K562 (cell line): ENCODE data around the gene SMG9. TPM values are rescaled to one million over a fixed set of nuclear protein-coding genes. Genes with fewer than 3 reads are reported as not detected.
A peak's percentile ranks its signal among the peaks of the same experiment; 100 is the strongest.

Experiments used
- CBFA2T3 ChIP-seq: fragments of 450-650 bp; IDR thresholded peaks from 2 replicates; pipeline ENCODE4 v1.6.1; 2017
- CHCHD3 ChIP-seq: fragments of 250-450 bp; sonication (Bioruptor Pico); IDR thresholded peaks from 2 replicates; pipeline ENCODE4 v2.1.2; 2022; ENCODE audit warnings: mild to moderate bottlenecking
- ERF ChIP-seq: fragments of 450-650 bp; formaldehyde crosslinking; IDR thresholded peaks from 2 replicates; pipeline ENCODE4 v1.4.0; 2020; ENCODE audit warnings: mild to moderate bottlenecking, mixed read lengths
- FOXJ3 ChIP-seq: sonication (generic); formaldehyde crosslinking; IDR thresholded peaks from 2 replicates; pipeline ENCODE4 v1.4.0; 2020; ENCODE audit warnings: mild to moderate bottlenecking, missing genetic modification reagents
- GABPB1 ChIP-seq: sonication (generic); formaldehyde crosslinking; IDR thresholded peaks from 2 replicates; pipeline ENCODE4 v1.8.0; 2022; ENCODE audit warnings: mild to moderate bottlenecking, missing genetic modification reagents
- GATAD2B ChIP-seq: fragments of 450-650 bp; IDR thresholded peaks from 2 replicates; pipeline ENCODE4 v1.6.1; 2017; ENCODE audit warnings: mild to moderate bottlenecking, borderline replicate concordance
- RAD21 ChIP-seq, 2 experiments: fragments of 250-450 bp in 1 of 2; fragments of 450-650 bp in 1 of 2; sonication (Bioruptor Pico) in 1 of 2; formaldehyde crosslinking in 1 of 2; IDR thresholded peaks in 1 of 2; conservative IDR thresholded peaks in 1 of 2; 2 replicates each; pipeline versions ENCODE4 v1.4.0 to v1.8.0; 2020 to 2022; ENCODE audit warnings: mild to moderate bottlenecking in 2 of 2, moderate library complexity in 1 of 2
- RBBP5 ChIP-seq: fragments of 200-600 bp; sonication (generic); IDR thresholded peaks from 2 replicates; pipeline ENCODE4 v1.6.1; 2012; ENCODE audit warnings: borderline replicate concordance, mild to moderate bottlenecking, low read length, control low read depth, inconsistent platforms; ENCODE audit not compliant: insufficient read depth, poor library complexity, severe bottlenecking
- SIN3B ChIP-seq: fragments of 450-650 bp; IDR thresholded peaks from 2 replicates; pipeline ENCODE4 v1.6.1; 2017; ENCODE audit warnings: low read depth, mild to moderate bottlenecking, moderate library complexity
- ZBTB34 ChIP-seq: fragments of 250-450 bp; sonication (Bioruptor Pico); IDR thresholded peaks from 2 replicates; pipeline ENCODE4 v1.8.0; 2021; ENCODE audit warnings: mild to moderate bottlenecking, moderate library complexity
- ZNF354B ChIP-seq: fragments of 250-450 bp; sonication (Bioruptor Pico); IDR thresholded peaks from 2 replicates; pipeline ENCODE4 v1.4.0; 2020
- ZNF592 ChIP-seq: fragments of 450-650 bp; IDR thresholded peaks from 2 replicates; pipeline ENCODE4 v1.6.1; 2017; ENCODE audit warnings: antibody characterized with exemption, mild to moderate bottlenecking
- polyA plus RNA-seq, 8 experiments: library from polyadenylated mRNA; depleted of rRNA in 4 of 8; stranded (reverse) in 5 of 8; unstranded in 3 of 8; fragments of >200 nt; fragmentation: Nextera tagmentation in 2 of 8; fragmentation: Illumina TruSeq in 1 of 8; extraction: Ambion mirVana in 2 of 8; extraction: Trizol in 1 of 8; gene quantifications; 2 replicates each; pipeline versions ENCODE4 v1.2.1 to v1.2.3, GENCODE V29; 2011 to 2014; ENCODE audit warnings: inconsistent platforms in 1 of 8, missing spikeins in 1 of 8
- total RNA-seq, 7 experiments: library from RNA; depleted of rRNA in 6 of 7; stranded (reverse); fragments of >200 nt in 6 of 7; fragmentation: Illumina TruSeq in 2 of 7; extraction: Trizol in 2 of 7; gene quantifications; 2 replicates each; pipeline versions ENCODE4 v1.2.1 to v1.2.3, GENCODE V29; 2011 to 2021; ENCODE audit warnings: low replicate concordance in 1 of 7
- TF ChIP-seq, protein P1 (sequence below): fragments of 250-450 bp; sonication (Bioruptor Pico); IDR thresholded peaks from 2 replicates; pipeline ENCODE4 v1.5.0; 2021
- TF ChIP-seq, protein P2 (sequence below): sonication (generic); formaldehyde crosslinking; IDR thresholded peaks from 2 replicates; pipeline ENCODE4 v1.8.0; 2022; ENCODE audit warnings: mild to moderate bottlenecking, missing genetic modification reagents
- TF ChIP-seq, protein P3 (sequence below): IDR thresholded peaks from 3 replicates; pipeline ENCODE4 v1.6.1; 2011; ENCODE audit warnings: borderline replicate concordance, mild to moderate bottlenecking, moderate library complexity; ENCODE audit not compliant: insufficient read length; ENCODE audit errors: extremely low read depth

SMG9 gene
- total and polyA plus RNA-seq, 9 of the 15 experiments (the other 6 are each of a cell fraction or from before 2014, with no cell fraction given), result 1.7 to 79.7 (median 40.2) TPM

DNA sequence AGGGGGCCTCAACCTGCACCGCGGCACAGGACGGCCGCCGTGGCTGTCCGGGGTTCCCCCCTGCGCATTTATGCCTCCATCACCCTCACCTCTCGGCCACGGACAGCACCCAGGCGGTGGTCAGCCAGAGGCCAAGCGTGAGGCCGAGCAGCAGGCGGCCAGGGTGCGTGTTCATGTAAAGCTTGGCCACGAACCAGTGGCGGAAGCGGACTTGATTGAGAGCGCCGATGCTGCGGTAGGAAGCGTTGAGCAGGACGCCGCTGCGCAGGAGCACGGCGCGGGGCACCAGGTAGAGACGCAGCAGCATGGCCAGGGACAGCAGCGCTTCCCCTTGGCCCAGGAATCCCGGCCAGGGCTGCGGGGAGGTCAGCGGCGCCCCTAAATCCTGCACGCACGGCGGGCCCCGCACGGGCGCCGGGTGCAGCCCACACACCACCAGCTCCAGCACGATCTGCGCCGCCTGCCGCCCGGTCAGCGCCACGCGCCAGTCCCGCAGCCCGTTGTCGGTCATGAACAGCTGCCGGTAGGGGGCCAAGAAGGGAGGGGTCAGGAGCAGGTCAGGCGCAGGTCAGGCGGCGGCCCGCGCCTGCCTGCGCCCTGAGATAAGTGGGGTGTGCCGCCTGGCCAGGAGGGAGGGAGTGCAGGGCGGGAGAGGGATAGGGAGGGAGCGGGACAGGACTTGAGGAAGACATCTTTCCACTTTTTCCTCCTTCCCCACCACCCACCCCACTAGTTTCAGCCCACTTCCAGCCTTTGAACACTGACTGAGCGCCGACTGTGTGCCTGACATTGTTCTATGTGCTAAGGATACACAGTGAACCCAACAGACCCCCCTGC is 19.6 kb upstream of the SMG9 start (continued):
- peak; percentile 68 to 76 for TF ChIP-seq RAD21 (CRISPR knock-in tag; conservative IDR thresholded peaks at IDR 0.05 in 1 of 2, IDR thresholded peaks at IDR 0.05 in 1 of 2)
- peak; percentile 96 for TF ChIP-seq ZNF592
- peak; percentile 40; the same call in 1 of the 2 replicates for TF ChIP-seq ZBTB34 (CRISPR knock-in tag)
- TF ChIP-seq, protein P1, sequence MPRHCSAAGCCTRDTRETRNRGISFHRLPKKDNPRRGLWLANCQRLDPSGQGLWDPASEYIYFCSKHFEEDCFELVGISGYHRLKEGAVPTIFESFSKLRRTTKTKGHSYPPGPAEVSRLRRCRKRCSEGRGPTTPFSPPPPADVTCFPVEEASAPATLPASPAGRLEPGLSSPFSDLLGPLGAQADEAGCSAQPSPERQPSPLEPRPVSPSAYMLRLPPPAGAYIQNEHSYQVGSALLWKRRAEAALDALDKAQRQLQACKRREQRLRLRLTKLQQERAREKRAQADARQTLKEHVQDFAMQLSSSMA (CRISPR knock-in tag), result no peak; the same call in 1 of the 2 replicates
- 0 out of 2 replicates have a peak, but pooled peaks have one; percentile 63 for TF ChIP-seq ERF (CRISPR knock-in tag)
- peak; percentile 74 for TF ChIP-seq RBBP5
- no peak for TF ChIP-seq CHCHD3 (CRISPR knock-in tag)
- TF ChIP-seq FOXJ3 (CRISPR knock-in tag), result no peak
- TF ChIP-seq CBFA2T3, result peak; percentile 99
- TF ChIP-seq ZNF354B (CRISPR knock-in tag), result 0 out of 2 replicates have a peak, but pooled peaks have one; percentile 51
- TF ChIP-seq GATAD2B, result peak; percentile 98; the same call in 1 of the 2 replicates
- peak; percentile 85 for TF ChIP-seq GABPB1 (CRISPR knock-in tag)
- TF ChIP-seq, protein P2, sequence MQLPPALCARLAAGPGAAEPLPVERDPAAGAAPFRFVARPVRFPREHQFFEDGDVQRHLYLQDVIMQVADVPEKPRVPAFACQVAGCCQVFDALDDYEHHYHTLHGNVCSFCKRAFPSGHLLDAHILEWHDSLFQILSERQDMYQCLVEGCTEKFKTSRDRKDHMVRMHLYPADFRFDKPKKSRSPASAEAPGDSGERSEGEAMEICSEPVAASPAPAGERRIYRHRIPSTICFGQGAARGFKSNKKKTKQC (CRISPR knock-in tag), result peak; percentile 95
- TF ChIP-seq SIN3B, result no peak
- TF ChIP-seq, protein P3, sequence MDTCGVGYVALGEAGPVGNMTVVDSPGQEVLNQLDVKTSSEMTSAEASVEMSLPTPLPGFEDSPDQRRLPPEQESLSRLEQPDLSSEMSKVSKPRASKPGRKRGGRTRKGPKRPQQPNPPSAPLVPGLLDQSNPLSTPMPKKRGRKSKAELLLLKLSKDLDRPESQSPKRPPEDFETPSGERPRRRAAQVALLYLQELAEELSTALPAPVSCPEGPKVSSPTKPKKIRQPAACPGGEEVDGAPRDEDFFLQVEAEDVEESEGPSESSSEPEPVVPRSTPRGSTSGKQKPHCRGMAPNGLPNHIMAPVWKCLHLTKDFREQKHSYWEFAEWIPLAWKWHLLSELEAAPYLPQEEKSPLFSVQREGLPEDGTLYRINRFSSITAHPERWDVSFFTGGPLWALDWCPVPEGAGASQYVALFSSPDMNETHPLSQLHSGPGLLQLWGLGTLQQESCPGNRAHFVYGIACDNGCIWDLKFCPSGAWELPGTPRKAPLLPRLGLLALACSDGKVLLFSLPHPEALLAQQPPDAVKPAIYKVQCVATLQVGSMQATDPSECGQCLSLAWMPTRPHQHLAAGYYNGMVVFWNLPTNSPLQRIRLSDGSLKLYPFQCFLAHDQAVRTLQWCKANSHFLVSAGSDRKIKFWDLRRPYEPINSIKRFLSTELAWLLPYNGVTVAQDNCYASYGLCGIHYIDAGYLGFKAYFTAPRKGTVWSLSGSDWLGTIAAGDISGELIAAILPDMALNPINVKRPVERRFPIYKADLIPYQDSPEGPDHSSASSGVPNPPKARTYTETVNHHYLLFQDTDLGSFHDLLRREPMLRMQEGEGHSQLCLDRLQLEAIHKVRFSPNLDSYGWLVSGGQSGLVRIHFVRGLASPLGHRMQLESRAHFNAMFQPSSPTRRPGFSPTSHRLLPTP, result no peak
